Measurements from ENCODE around the gene CBX1. TPM values are rescaled to one million over a fixed set of nuclear protein-coding genes. Genes with fewer than 3 reads are reported as not detected.

CBX1 gene
- total RNA-seq, 1 experiment from 2014 or later, result 77.3 TPM

DNA sequence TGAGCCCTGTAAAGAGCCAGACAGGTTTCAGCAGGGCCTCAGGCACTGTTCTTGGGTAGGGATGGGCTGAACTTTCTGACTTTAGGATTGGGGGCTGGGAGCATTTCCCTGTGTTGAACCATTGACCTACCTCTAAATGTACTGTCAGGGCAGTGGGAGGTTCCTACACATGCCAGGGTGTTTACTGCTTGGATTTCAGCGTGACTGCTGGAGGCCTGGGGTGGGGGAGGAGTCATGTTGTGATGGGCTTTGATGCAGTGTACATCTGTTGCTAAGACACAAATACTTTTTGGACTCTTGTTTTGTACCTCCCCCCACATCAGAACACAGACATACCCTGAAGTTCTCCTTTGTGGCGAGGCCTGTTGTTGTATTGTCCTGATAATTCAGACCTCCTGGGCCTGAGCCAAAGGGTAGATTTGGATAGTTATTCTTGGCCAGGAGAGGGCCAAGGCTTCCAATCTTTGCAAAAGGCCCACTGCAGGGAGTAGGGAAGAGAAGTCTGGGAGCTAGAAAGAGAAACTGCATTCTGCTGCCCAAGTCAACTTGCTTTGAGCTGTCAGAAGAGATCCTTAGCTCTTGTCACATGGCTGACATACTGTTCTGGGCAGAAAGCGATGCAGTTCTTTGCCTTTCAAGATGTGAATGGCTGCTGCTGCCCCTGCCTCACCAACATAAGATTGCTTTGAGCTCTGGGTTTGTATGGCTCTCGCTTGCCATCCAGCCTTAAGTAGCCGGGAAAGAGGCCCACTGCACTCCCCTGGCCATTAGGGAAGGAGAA lies 49.4 kb downstream of the CBX1 start:
- ChIA-PET POLR2A (interaction anchor here (0.5 to 17.1 kb wide), 16 partner anchors 8 to 1461 kb away, joined by 3 to 353 read pairs (median 6); partner anchors contain the start of genes HOXB9, PRR15L and SNX11), CTCF (interaction anchor here (0.5 to 2.3 kb wide), 6 partner anchors 9 to 70 kb away, joined by 3 to 22 read pairs (median 4); no protein-coding TSS in a partner anchor)
- H3K27me3 Mint-ChIP-seq (ENCODE audit: insufficient read depth, unreplicated experiment), result no peaks in the 10 kb centered on the region
- peak; percentile 88 for DNase-seq (ENCODE audit: unreplicated experiment)
- H3K4me3 Mint-ChIP-seq (ENCODE audit: unreplicated experiment), result peak overlapping the region; percentile 91
- peaks cover 72% of the 10 kb centered on the region for H3K36me3 Mint-ChIP-seq (ENCODE audit: insufficient read depth, unreplicated experiment)
- TF ChIP-seq, protein P1, sequence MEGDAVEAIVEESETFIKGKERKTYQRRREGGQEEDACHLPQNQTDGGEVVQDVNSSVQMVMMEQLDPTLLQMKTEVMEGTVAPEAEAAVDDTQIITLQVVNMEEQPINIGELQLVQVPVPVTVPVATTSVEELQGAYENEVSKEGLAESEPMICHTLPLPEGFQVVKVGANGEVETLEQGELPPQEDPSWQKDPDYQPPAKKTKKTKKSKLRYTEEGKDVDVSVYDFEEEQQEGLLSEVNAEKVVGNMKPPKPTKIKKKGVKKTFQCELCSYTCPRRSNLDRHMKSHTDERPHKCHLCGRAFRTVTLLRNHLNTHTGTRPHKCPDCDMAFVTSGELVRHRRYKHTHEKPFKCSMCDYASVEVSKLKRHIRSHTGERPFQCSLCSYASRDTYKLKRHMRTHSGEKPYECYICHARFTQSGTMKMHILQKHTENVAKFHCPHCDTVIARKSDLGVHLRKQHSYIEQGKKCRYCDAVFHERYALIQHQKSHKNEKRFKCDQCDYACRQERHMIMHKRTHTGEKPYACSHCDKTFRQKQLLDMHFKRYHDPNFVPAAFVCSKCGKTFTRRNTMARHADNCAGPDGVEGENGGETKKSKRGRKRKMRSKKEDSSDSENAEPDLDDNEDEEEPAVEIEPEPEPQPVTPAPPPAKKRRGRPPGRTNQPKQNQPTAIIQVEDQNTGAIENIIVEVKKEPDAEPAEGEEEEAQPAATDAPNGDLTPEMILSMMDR (IDR thresholded peaks at IDR 0.05; ENCODE audit: unreplicated experiment), result no peak
- intact Hi-C loops (cut with micrococcal nuclease), result no loop called here
- peaks cover 60% of the 10 kb centered on the region for H3K4me1 Mint-ChIP-seq (ENCODE audit: insufficient read depth, unreplicated experiment)
- H3K27ac Mint-ChIP-seq (ENCODE audit: low read depth, unreplicated experiment), result peak overlapping the region; percentile 100
- BruUV-seq (replicated peaks), result no TSS peak
- no peaks in the 10 kb centered on the region for H3K9me3 Mint-ChIP-seq (ENCODE audit: unreplicated experiment)

DNA sequence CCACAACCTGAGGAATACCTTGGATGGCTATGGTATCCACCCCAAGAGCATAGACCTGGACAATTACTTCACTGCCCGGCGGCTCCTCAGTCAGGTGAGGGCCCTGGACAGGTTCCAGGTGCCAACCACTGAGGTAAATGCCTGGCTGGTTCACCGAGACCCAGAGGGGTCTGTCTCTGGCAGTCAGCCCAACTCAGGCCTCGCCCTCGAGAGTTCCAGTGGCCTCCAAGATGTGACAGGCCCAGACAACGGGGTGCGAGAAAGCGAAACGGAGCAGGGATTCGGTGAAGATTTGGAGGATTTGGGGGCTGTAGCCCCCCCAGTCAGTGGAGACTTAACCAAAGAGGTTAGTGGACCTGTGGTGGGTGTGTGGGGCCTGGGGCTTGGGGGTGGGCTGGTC lies 50.0 kb downstream of the CBX1 start:
- POLR2A ChIA-PET, result interaction anchor here (4.3 to 17.1 kb wide), 7 partner anchors 15 to 156 kb away, joined by 23 to 353 read pairs (median 83); partner anchors contain the start of genes CBX1, SNX11 and SP2
- Mint-ChIP-seq H3K27ac (ENCODE audit: low read depth, unreplicated experiment) (peak overlapping the region; percentile 100), H3K4me3 (ENCODE audit: unreplicated experiment) (peak overlapping the region; percentile 91), H3K27me3 (ENCODE audit: insufficient read depth, unreplicated experiment) (no peaks in the 10 kb centered on the region), H3K9me3 (ENCODE audit: unreplicated experiment) (no peaks in the 10 kb centered on the region), H3K36me3 (ENCODE audit: insufficient read depth, unreplicated experiment) (peaks cover 66% of the 10 kb centered on the region), H3K4me1 (ENCODE audit: insufficient read depth, unreplicated experiment) (peaks cover 59% of the 10 kb centered on the region)
- CTCF ChIA-PET, result interaction anchor here (1.1 to 1.7 kb wide), 2 partner anchors 25 to 29 kb away, joined by 6 to 15 read pairs; no protein-coding TSS in a partner anchor
- no TSS peak for BruUV-seq (replicated peaks)
- DNase-seq (ENCODE audit: unreplicated experiment), result peak; percentile 53
- TF ChIP-seq, protein P1 (IDR thresholded peaks at IDR 0.05; ENCODE audit: unreplicated experiment), result no peak
- intact Hi-C loops (cut with micrococcal nuclease), result no loop called here

DNA sequence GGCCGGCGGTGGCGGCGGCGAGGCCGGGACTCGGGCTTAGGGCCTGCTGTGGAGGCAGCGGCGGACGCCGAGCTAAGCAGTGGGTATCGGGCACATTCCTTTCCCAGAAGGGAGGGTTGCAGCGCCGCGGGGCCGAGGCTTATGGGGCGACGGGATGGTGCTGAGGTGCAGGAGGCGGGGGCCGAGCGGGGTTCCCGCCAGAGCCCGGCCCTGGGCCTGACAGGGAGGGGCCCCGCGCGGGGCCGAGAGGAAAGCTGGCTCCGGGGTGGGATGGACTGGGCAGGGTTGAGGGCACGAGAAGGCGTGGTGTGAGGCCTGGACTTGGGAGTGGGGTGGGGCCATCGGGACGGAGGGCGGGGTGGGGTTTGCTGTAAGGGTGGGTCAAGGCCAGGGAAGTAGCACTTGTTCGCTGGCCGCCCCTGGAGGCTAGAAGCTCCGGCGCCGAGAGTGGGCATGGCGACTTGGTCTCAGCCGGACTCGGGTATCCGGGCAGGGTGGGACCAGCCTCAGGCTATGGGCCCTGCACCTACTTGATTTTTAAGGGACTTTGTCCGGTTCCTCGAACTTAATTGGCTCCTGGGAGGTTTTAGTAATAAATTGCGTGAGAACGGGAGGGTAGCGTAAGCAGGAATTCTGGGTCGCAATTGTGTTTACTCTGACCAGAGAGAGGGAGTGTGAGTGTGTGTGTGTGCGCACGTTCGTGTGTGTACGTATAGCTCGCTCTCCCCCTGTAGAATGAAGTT lies 52.7 kb downstream of the CBX1 start:
- CTCF ChIA-PET, result interaction anchor here (0.5 to 4.0 kb wide), 9 partner anchors 18 to 894 kb away, joined by 3 to 26 read pairs (median 6); no protein-coding TSS in a partner anchor
- peak overlapping the region; percentile 91 for H3K4me3 Mint-ChIP-seq (ENCODE audit: unreplicated experiment)
- intact Hi-C loops (cut with micrococcal nuclease), result loop anchor here (1.0 kb wide), 2 partner anchors 22 to 26 kb away; no protein-coding TSS in a partner anchor
- TF ChIP-seq, protein P1 (IDR thresholded peaks at IDR 0.05; ENCODE audit: unreplicated experiment), result no peak
- H3K27me3 Mint-ChIP-seq (ENCODE audit: insufficient read depth, unreplicated experiment), result no peaks in the 10 kb centered on the region
- peaks cover 44% of the 10 kb centered on the region for H3K36me3 Mint-ChIP-seq (ENCODE audit: insufficient read depth, unreplicated experiment)
- POLR2A ChIA-PET, result interaction anchor here (0.6 to 17.1 kb wide), 32 partner anchors 8 to 867 kb away, joined by 3 to 353 read pairs (median 5); partner anchors contain the start of genes ATP5MC1, CBX1, CDK5RAP3 and LRRC46
- DNase-seq (ENCODE audit: unreplicated experiment), result peak; percentile 94
- H3K27ac Mint-ChIP-seq (ENCODE audit: low read depth, unreplicated experiment), result peak overlapping the region; percentile 100
- BruUV-seq (replicated peaks), result no TSS peak
- peaks cover 53% of the 10 kb centered on the region for H3K4me1 Mint-ChIP-seq (ENCODE audit: insufficient read depth, unreplicated experiment)
- no peaks in the 10 kb centered on the region for H3K9me3 Mint-ChIP-seq (ENCODE audit: unreplicated experiment)
